ENCODE results near the gene TK1. TPM values are rescaled to one million over a fixed set of nuclear protein-coding genes. Genes with fewer than 3 reads are reported as not detected.

TK1 gene
- total and polyA plus RNA-seq, 2 donors (not counting 1 experiment from before 2014, with no cell fraction given): 2.2 to 3.8 TPM

GRCh38 chr17:78184351-78184750 lies 2.5 kb downstream of the TK1 start:
- no peak for TF ChIP-seq EZH2 (IDR thresholded peaks at IDR 0.05; ENCODE audit: borderline replicate concordance, insufficient read depth, low read depth, low read length, poor library complexity, severe bottlenecking)
- TF ChIP-seq, protein P1, sequence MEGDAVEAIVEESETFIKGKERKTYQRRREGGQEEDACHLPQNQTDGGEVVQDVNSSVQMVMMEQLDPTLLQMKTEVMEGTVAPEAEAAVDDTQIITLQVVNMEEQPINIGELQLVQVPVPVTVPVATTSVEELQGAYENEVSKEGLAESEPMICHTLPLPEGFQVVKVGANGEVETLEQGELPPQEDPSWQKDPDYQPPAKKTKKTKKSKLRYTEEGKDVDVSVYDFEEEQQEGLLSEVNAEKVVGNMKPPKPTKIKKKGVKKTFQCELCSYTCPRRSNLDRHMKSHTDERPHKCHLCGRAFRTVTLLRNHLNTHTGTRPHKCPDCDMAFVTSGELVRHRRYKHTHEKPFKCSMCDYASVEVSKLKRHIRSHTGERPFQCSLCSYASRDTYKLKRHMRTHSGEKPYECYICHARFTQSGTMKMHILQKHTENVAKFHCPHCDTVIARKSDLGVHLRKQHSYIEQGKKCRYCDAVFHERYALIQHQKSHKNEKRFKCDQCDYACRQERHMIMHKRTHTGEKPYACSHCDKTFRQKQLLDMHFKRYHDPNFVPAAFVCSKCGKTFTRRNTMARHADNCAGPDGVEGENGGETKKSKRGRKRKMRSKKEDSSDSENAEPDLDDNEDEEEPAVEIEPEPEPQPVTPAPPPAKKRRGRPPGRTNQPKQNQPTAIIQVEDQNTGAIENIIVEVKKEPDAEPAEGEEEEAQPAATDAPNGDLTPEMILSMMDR (IDR thresholded peaks at IDR 0.05): no peak
- Histone ChIP-seq H3K9me3 (ENCODE audit: control extremely low read depth in 1 of 3, control insufficient read depth in 2 of 3, insufficient read depth in 1 of 3, low read length in 2 of 3) (no peaks in the 10 kb centered on the region), H3K9ac (ENCODE audit: low read length) (no peak overlapping the region), H4K20me1 (ENCODE audit: control insufficient read depth, insufficient read depth, low read length, poor library complexity, severe bottlenecking) (no peaks in the 10 kb centered on the region), H3K4me3 (ENCODE audit: control extremely low read depth in 1 of 5, extremely low read depth in 1 of 5, insufficient read depth in 1 of 5, low read depth in 2 of 5, low read length in 4 of 5) (no peak overlapping the region), H3K4me2 (replicated peaks; ENCODE audit: low read depth, low read length, poor library complexity, severe bottlenecking) (no peak overlapping the region), H3K4me1 (ENCODE audit: control insufficient read depth in 2 of 2, insufficient read depth in 2 of 2, low read length in 2 of 2) (peaks cover 22 to 30% of the 10 kb centered on the region in 2 donors), H2AFZ (ENCODE audit: insufficient read depth, low read depth, low read length, poor library complexity, severe bottlenecking) (no peak overlapping the region), H3K27me3 (replicated peaks in 1 of 4; ENCODE audit: control extremely low read depth in 1 of 4, control insufficient read depth in 3 of 4, insufficient read depth in 4 of 4, low read length in 3 of 4) (no peaks in the 10 kb centered on the region), H3K79me2 (ENCODE audit: control insufficient read depth, insufficient read depth, low read length) (peaks cover 3% of the 10 kb centered on the region), H3K27ac (ENCODE audit: low read length in 2 of 2) (no peak overlapping the region), H3K36me3 (replicated peaks in 1 of 2; ENCODE audit: control extremely low read depth in 1 of 2, control insufficient read depth in 1 of 2, extremely low read depth in 1 of 2, insufficient read depth in 2 of 2, low read length in 1 of 2) (no peaks in the 10 kb centered on the region)
- no peak for DNase-seq
- no peak for ATAC-seq (ENCODE audit: low read depth)
- Mint-ChIP-seq H3K9me3 (ENCODE audit: insufficient read depth) (no peaks in the 10 kb centered on the region), H3K4me1 (peaks cover 27% of the 10 kb centered on the region), H3K27me3 (no peaks in the 10 kb centered on the region), H3K27ac (no peak overlapping the region), H3K4me3 (no peak overlapping the region)
- ChIA-PET CTCF (interaction anchor here (1.0 to 19.2 kb wide), 3 partner anchors 9 to 71 kb away, joined by 4 to 357 read pairs (median 6); no protein-coding TSS in a partner anchor), POLR2A (interaction anchor here (19.6 kb wide), 1 partner anchor 50 kb away, joined by 432 read pairs; the partner anchor contains the start of genes TMC6 and TMC8)
- intact Hi-C loops (cut with micrococcal nuclease): no loop called here
- WGBS (ENCODE audit: insufficient coverage): 94% methylated on average over 9 of the region's 10 CpGs

- no peaks in the 10 kb centered on the region for H3K27me3 Mint-ChIP-seq
- CTCF ChIA-PET: interaction anchor here (0.9 to 19.2 kb wide), 4 partner anchors 9 to 71 kb away, joined by 3 to 357 read pairs (median 5); no protein-coding TSS in a partner anchor
- H3K4me3 ChIP-seq (ENCODE audit: control extremely low read depth in 1 of 5, extremely low read depth in 1 of 5, insufficient read depth in 1 of 5, low read depth in 2 of 5, low read length in 4 of 5): no peak overlapping the region
- H3K4me2 ChIP-seq (replicated peaks; ENCODE audit: low read depth, low read length, poor library complexity, severe bottlenecking): no peak overlapping the region
- H4K20me1 ChIP-seq (ENCODE audit: control insufficient read depth, insufficient read depth, low read length, poor library complexity, severe bottlenecking): no peaks in the 10 kb centered on the region
- H3K4me1 Mint-ChIP-seq: peaks cover 30% of the 10 kb centered on the region
- intact Hi-C loops (cut with micrococcal nuclease): no loop called here
- ATAC-seq (ENCODE audit: low read depth) (no peak), DNase-seq (no peak)
- no peak overlapping the region for H2AFZ ChIP-seq (ENCODE audit: insufficient read depth, low read depth, low read length, poor library complexity, severe bottlenecking)
- TF ChIP-seq, protein P1 (IDR thresholded peaks at IDR 0.05): no peak
- no peak for TF ChIP-seq EZH2 (IDR thresholded peaks at IDR 0.05; ENCODE audit: borderline replicate concordance, insufficient read depth, low read depth, low read length, poor library complexity, severe bottlenecking)
- no peaks in the 10 kb centered on the region for H3K27me3 ChIP-seq (replicated peaks in 1 of 4; ENCODE audit: control extremely low read depth in 1 of 4, control insufficient read depth in 3 of 4, insufficient read depth in 4 of 4, low read length in 3 of 4)
- H3K4me3 Mint-ChIP-seq: no peak overlapping the region
- no peaks in the 10 kb centered on the region for H3K9me3 ChIP-seq (ENCODE audit: control extremely low read depth in 1 of 3, control insufficient read depth in 2 of 3, insufficient read depth in 1 of 3, low read length in 2 of 3)
- H3K9ac ChIP-seq (ENCODE audit: low read length): no peak overlapping the region
- no peak overlapping the region for H3K27ac ChIP-seq (ENCODE audit: low read length in 2 of 2)
- no peaks in the 10 kb centered on the region for H3K36me3 ChIP-seq (replicated peaks in 1 of 2; ENCODE audit: control extremely low read depth in 1 of 2, control insufficient read depth in 1 of 2, extremely low read depth in 1 of 2, insufficient read depth in 2 of 2, low read length in 1 of 2)
- peaks cover 4% of the 10 kb centered on the region for H3K79me2 ChIP-seq (ENCODE audit: control insufficient read depth, insufficient read depth, low read length)
- peaks cover 22 to 30% of the 10 kb centered on the region in 2 donors for H3K4me1 ChIP-seq (ENCODE audit: control insufficient read depth in 2 of 2, insufficient read depth in 2 of 2, low read length in 2 of 2)
- H3K27ac Mint-ChIP-seq: no peak overlapping the region
- 95% methylated on average over 9 of the region's 12 CpGs for whole genome bisulfite sequencing (ENCODE audit: insufficient coverage)
- POLR2A ChIA-PET: interaction anchor here (19.6 kb wide), 1 partner anchor 49 kb away, joined by 432 read pairs; the partner anchor contains the start of genes TMC6 and TMC8
- H3K9me3 Mint-ChIP-seq (ENCODE audit: insufficient read depth): no peaks in the 10 kb centered on the region
These were observed 2.9 kb downstream of the TK1 start for GRCh38 chr17:78183916-78184315.
